ENCODE results near the gene MECP2.

MECP2 gene

GRCh38 chrX:154115071-154115470, 17.6 kb upstream of the MECP2 start:
- DNase-seq, result no peak

- no peak for DNase-seq
Observed at GRCh38 chrX:154114652-154115051, 17.1 kb upstream of the MECP2 start.

- no peak for DNase-seq
Observed at GRCh38 chrX:154113729-154114128, 16.2 kb upstream of the MECP2 start.

- DNase-seq, result no peak
Observed at GRCh38 chrX:154098551-154098950, 1.0 kb upstream of the MECP2 start.

- DNase-seq, result peak; percentile 71 to 76
Observed at GRCh38 chrX:154097003-154097588, 421 bp downstream of the MECP2 start.

GRCh38 chrX:154096140-154097002, 1.1 kb downstream of the MECP2 start:
- DNase-seq, result peak in 1 of 2 donors; percentile 37

- DNase-seq, result no peak
Observed at GRCh38 chrX:154094833-154095232, 2.7 kb downstream of the MECP2 start.

- DNase-seq, result no peak
Observed at GRCh38 chrX:154093965-154094364, 3.6 kb downstream of the MECP2 start.

- DNase-seq, result no peak
Observed at GRCh38 chrX:154092371-154092770, 5.1 kb downstream of the MECP2 start.

- DNase-seq, result no peak
Observed at GRCh38 chrX:154091678-154092077, 5.8 kb downstream of the MECP2 start.

GRCh38 chrX:154090731-154091130, 6.8 kb downstream of the MECP2 start:
- no peak for DNase-seq

- no peak for DNase-seq
Observed at GRCh38 chrX:154084449-154085300, 12.8 kb downstream of the MECP2 start.

- DNase-seq, result no peak
Observed at GRCh38 chrX:154083126-154083517, 14.4 kb downstream of the MECP2 start.

GRCh38 chrX:154082396-154083125, 15.0 kb downstream of the MECP2 start:
- DNase-seq, result no peak

- DNase-seq, result no peak
Observed at GRCh38 chrX:154077101-154077500, 20.4 kb downstream of the MECP2 start.

GRCh38 chrX:154074199-154074598, 23.3 kb downstream of the MECP2 start:
- no peak for DNase-seq

GRCh38 chrX:154072192-154072591, 25.3 kb downstream of the MECP2 start:
- no peak for DNase-seq

GRCh38 chrX:154068560-154068959, 29.0 kb downstream of the MECP2 start:
- DNase-seq, result no peak

- no peak for DNase-seq
Observed at GRCh38 chrX:154064637-154065435, 32.7 kb downstream of the MECP2 start.

GRCh38 chrX:154063234-154063633, 34.3 kb downstream of the MECP2 start:
- DNase-seq, result no peak

GRCh38 chrX:154061801-154062200, 35.7 kb downstream of the MECP2 start:
- no peak for DNase-seq

- no peak for DNase-seq
Observed at GRCh38 chrX:154059729-154060245, 37.7 kb downstream of the MECP2 start.

Measured in CD4-positive, alpha-beta T cell treated with Interleukin-4 for 1 hour (primary cell).